GM12878 (cell line): ENCODE results near the gene CLDN4. TPM values are rescaled to one million over a fixed set of nuclear protein-coding genes. Genes with fewer than 3 reads are reported as not detected.

Experiments
- CHD2 ChIP-seq: IDR thresholded peaks from 2 replicates; pipeline ENCODE4 v1.6.1; 2011; ENCODE audit warnings: low read depth, low read length, improper control_type of control experiment, borderline replicate concordance
- CREB1 ChIP-seq: IDR thresholded peaks from 2 replicates; pipeline ENCODE4 v1.6.1; 2012; ENCODE audit warnings: low read depth, mild to moderate bottlenecking, inconsistent platforms
- FOXM1 ChIP-seq: IDR thresholded peaks from 2 replicates; pipeline ENCODE4 v1.6.1; 2012; ENCODE audit warnings: low read depth, mild to moderate bottlenecking, inconsistent platforms, low read length, moderate library complexity
- JUNB ChIP-seq: IDR thresholded peaks from 2 replicates; pipeline ENCODE4 v1.6.1; 2016; ENCODE audit warnings: antibody characterized with exemption, mild to moderate bottlenecking
- MEF2B ChIP-seq: fragments of 450-650 bp; IDR thresholded peaks from 2 replicates; pipeline ENCODE4 v1.6.1; 2018; ENCODE audit warnings: mild to moderate bottlenecking, moderate library complexity; ENCODE audit not compliant: partially characterized antibody, poor library complexity, severe bottlenecking
- MTA2 ChIP-seq: fragments of 450-650 bp; IDR thresholded peaks from 2 replicates; pipeline ENCODE4 v1.6.1; 2016; ENCODE audit warnings: low read depth, mild to moderate bottlenecking, moderate library complexity
- MYC ChIP-seq: IDR thresholded peaks from 2 replicates; pipeline ENCODE4 v1.6.1; 2011; ENCODE audit warnings: mild to moderate bottlenecking, low read length, moderate library complexity, inconsistent platforms; ENCODE audit not compliant: insufficient read depth, insufficient replicate concordance, insufficient read length, severe bottlenecking
- NBN ChIP-seq: fragments of 450-650 bp; IDR thresholded peaks from 2 replicates; pipeline ENCODE4 v1.6.1; 2016
- NFXL1 ChIP-seq: fragments of 450-650 bp; IDR thresholded peaks from 2 replicates; pipeline ENCODE4 v1.6.1; 2017; ENCODE audit warnings: antibody characterized with exemption, mild to moderate bottlenecking, borderline replicate concordance
- SMC3 ChIP-seq: IDR thresholded peaks from 2 replicates; pipeline ENCODE4 v1.6.1; 2011; ENCODE audit warnings: low read length, improper control_type of control experiment, borderline replicate concordance
- SREBF1 ChIP-seq: IDR thresholded peaks from 2 replicates; pipeline ENCODE4 v1.6.1; 2012; ENCODE audit warnings: mild to moderate bottlenecking, low read length
- SUPT20H ChIP-seq: IDR thresholded peaks from 2 replicates; pipeline ENCODE4 v1.6.1; 2011; ENCODE audit warnings: low read depth, mild to moderate bottlenecking, low read length, moderate library complexity, borderline replicate concordance; ENCODE audit not compliant: control insufficient read depth
- TARDBP ChIP-seq: IDR thresholded peaks from 2 replicates; pipeline ENCODE4 v1.6.1; 2016; ENCODE audit warnings: borderline replicate concordance
- YBX1 ChIP-seq: fragments of 450-650 bp; IDR thresholded peaks from 2 replicates; pipeline ENCODE4 v1.6.1; 2016; ENCODE audit warnings: antibody characterized with exemption
- ZNF217 ChIP-seq: fragments of 450-650 bp; IDR thresholded peaks from 2 replicates; pipeline ENCODE4 v1.6.1; 2017; ENCODE audit warnings: antibody characterized with exemption, mild to moderate bottlenecking
- polyA plus RNA-seq, 11 experiments: library from polyadenylated mRNA; depleted of rRNA in 4 of 11; unstranded in 6 of 11; stranded (reverse) in 5 of 11; fragments of >200 nt; fragmentation: Nextera tagmentation in 4 of 11; fragmentation: Illumina TruSeq in 1 of 11; extraction: Ambion mirVana in 4 of 11; extraction: Trizol in 1 of 11; gene quantifications; 1 replicate in 1 of 11; 2 replicates in 10 of 11; pipeline versions ENCODE4 v1.2.1 to v1.2.3, GENCODE V29; 2011 to 2016; ENCODE audit warnings: inconsistent platforms in 2 of 11, missing spikeins in 2 of 11, low read depth in 1 of 11
- total RNA-seq, 4 experiments: library from RNA; depleted of rRNA in 3 of 4; stranded (reverse); fragments of >200 nt in 3 of 4; fragmentation: Illumina TruSeq in 1 of 4; extraction: Trizol in 1 of 4; gene quantifications; 2 replicates each; pipeline versions ENCODE4 v1.2.1 to v1.2.3, GENCODE V29; 2013 to 2021
- TF ChIP-seq, protein P1 (sequence below): IDR thresholded peaks from 2 replicates; pipeline ENCODE4 v1.6.1; 2012; ENCODE audit warnings: low read depth, low read length, improper control_type of control experiment
- TF ChIP-seq, protein P2 (sequence below): fragments of 450-650 bp; conservative IDR thresholded peaks from 2 replicates; pipeline ENCODE4 v1.6.1; 2017; ENCODE audit warnings: mild to moderate bottlenecking, moderate library complexity
- TF ChIP-seq, protein P3 (sequence below): fragments of 450-650 bp; IDR thresholded peaks from 2 replicates; pipeline ENCODE4 v1.6.1; 2018; ENCODE audit warnings: mild to moderate bottlenecking, low read depth, moderate library complexity; ENCODE audit not compliant: partially characterized antibody
- TF ChIP-seq, protein P4 (sequence below): fragments of 450-650 bp; IDR thresholded peaks from 2 replicates; pipeline ENCODE4 v1.6.1; 2017; ENCODE audit warnings: borderline replicate concordance

Gene CLDN4
- total and polyA plus RNA-seq, 10 of the 15 experiments (the other 5 are each of a cell fraction or from before 2014, with no cell fraction given), result 0.04 to 0.38 (median 0.06) TPM; not detected in 6

- TF ChIP-seq SMC3 (no peak), MYC (no peak), CHD2 (no peak), CREB1 (0 out of 2 replicates have a peak, but pooled peaks have one; percentile 25), NFXL1 (no peak), YBX1 (no peak), TARDBP (no peak), FOXM1 (no peak), SUPT20H (no peak), SREBF1 (no peak), NBN (0 out of 2 replicates have a peak, but pooled peaks have one; percentile 19), JUNB (peak; percentile 77), MTA2 (peak; percentile 79), ZNF217 (no peak), MEF2B (no peak)
- TF ChIP-seq, protein P1, sequence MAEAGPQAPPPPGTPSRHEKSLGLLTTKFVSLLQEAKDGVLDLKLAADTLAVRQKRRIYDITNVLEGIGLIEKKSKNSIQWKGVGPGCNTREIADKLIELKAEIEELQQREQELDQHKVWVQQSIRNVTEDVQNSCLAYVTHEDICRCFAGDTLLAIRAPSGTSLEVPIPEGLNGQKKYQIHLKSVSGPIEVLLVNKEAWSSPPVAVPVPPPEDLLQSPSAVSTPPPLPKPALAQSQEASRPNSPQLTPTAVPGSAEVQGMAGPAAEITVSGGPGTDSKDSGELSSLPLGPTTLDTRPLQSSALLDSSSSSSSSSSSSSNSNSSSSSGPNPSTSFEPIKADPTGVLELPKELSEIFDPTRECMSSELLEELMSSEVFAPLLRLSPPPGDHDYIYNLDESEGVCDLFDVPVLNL, result no peak
- TF ChIP-seq, protein P2, sequence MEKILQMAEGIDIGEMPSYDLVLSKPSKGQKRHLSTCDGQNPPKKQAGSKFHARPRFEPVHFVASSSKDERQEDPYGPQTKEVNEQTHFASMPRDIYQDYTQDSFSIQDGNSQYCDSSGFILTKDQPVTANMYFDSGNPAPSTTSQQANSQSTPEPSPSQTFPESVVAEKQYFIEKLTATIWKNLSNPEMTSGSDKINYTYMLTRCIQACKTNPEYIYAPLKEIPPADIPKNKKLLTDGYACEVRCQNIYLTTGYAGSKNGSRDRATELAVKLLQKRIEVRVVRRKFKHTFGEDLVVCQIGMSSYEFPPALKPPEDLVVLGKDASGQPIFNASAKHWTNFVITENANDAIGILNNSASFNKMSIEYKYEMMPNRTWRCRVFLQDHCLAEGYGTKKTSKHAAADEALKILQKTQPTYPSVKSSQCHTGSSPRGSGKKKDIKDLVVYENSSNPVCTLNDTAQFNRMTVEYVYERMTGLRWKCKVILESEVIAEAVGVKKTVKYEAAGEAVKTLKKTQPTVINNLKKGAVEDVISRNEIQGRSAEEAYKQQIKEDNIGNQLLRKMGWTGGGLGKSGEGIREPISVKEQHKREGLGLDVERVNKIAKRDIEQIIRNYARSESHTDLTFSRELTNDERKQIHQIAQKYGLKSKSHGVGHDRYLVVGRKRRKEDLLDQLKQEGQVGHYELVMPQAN, result no peak
- TF ChIP-seq, protein P3, sequence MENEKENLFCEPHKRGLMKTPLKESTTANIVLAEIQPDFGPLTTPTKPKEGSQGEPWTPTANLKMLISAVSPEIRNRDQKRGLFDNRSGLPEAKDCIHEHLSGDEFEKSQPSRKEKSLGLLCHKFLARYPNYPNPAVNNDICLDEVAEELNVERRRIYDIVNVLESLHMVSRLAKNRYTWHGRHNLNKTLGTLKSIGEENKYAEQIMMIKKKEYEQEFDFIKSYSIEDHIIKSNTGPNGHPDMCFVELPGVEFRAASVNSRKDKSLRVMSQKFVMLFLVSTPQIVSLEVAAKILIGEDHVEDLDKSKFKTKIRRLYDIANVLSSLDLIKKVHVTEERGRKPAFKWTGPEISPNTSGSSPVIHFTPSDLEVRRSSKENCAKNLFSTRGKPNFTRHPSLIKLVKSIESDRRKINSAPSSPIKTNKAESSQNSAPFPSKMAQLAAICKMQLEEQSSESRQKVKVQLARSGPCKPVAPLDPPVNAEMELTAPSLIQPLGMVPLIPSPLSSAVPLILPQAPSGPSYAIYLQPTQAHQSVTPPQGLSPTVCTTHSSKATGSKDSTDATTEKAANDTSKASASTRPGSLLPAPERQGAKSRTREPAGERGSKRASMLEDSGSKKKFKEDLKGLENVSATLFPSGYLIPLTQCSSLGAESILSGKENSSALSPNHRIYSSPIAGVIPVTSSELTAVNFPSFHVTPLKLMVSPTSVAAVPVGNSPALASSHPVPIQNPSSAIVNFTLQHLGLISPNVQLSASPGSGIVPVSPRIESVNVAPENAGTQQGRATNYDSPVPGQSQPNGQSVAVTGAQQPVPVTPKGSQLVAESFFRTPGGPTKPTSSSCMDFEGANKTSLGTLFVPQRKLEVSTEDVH, result no peak
- TF ChIP-seq, protein P4, sequence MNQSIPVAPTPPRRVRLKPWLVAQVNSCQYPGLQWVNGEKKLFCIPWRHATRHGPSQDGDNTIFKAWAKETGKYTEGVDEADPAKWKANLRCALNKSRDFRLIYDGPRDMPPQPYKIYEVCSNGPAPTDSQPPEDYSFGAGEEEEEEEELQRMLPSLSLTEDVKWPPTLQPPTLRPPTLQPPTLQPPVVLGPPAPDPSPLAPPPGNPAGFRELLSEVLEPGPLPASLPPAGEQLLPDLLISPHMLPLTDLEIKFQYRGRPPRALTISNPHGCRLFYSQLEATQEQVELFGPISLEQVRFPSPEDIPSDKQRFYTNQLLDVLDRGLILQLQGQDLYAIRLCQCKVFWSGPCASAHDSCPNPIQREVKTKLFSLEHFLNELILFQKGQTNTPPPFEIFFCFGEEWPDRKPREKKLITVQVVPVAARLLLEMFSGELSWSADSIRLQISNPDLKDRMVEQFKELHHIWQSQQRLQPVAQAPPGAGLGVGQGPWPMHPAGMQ, result no peak
Measured at GRCh38 chr7:73851410-73852338, 20.9 kb downstream of the CLDN4 start (continued).
